Small intestine (tissue), 7 donors: ENCODE results near the gene SENP1. TPM values are rescaled to one million over a fixed set of nuclear protein-coding genes. Genes with fewer than 3 reads are reported as not detected.
A peak's percentile ranks its signal among the peaks of the same experiment; 100 is the strongest.
"Not testable (repeated sequence)": the region's sequence is repeated elsewhere in the genome, so short reads cannot be mapped to it uniquely, and the experiment has no call there.

Experiments
- DNase-seq, 2 donors: peaks; one replicate each; pipeline versions ENCODE4 v3.0.0 to v3.0.0-alpha.2; 2013
- FAIRE-seq: peaks from 2 replicates; lab custom pipeline; 2012; peaks lifted over from hg19 to GRCh38; lab: Jason Lieb, UNC
- H3K27ac ChIP-seq, 3 donors: one replicate each; pipeline ENCODE4 v1.5.1; 2013; ENCODE audit warnings: low read length in 2 of 3, mild to moderate bottlenecking in 2 of 3, control low read depth in 1 of 3, inconsistent platforms in 1 of 3, low read depth in 1 of 3, moderate library complexity in 1 of 3
- H3K27me3 ChIP-seq, 3 donors: one replicate each; pipeline ENCODE4 v1.6.1; 2013; ENCODE audit warnings: low read length in 3 of 3, inconsistent platforms in 1 of 3; ENCODE audit not compliant: control insufficient read depth in 3 of 3, insufficient read depth in 3 of 3
- H3K36me3 ChIP-seq, 3 donors: one replicate each; pipeline ENCODE4 v1.6.1; 2013; ENCODE audit warnings: low read length in 3 of 3, inconsistent platforms in 1 of 3, low read depth in 1 of 3, mild to moderate bottlenecking in 1 of 3, moderate library complexity in 1 of 3; ENCODE audit not compliant: control insufficient read depth in 3 of 3, insufficient read depth in 2 of 3
- H3K4me1 ChIP-seq, 3 donors: one replicate each; pipeline ENCODE4 v1.6.1; 2013; ENCODE audit warnings: low read length in 2 of 3, inconsistent platforms in 1 of 3, low read depth in 1 of 3, mild to moderate bottlenecking in 1 of 3, moderate library complexity in 1 of 3; ENCODE audit not compliant: control insufficient read depth in 3 of 3, insufficient read depth in 2 of 3
- H3K4me3 ChIP-seq, 3 donors: one replicate each; pipeline ENCODE4 v1.5.1; 2013; ENCODE audit warnings: low read length in 3 of 3, control low read depth in 1 of 3, inconsistent platforms in 1 of 3, low read depth in 1 of 3, mild to moderate bottlenecking in 1 of 3, moderate library complexity in 1 of 3
- H3K9me3 ChIP-seq, 2 donors: one replicate each; pipeline ENCODE4 v1.6.1; 2013; ENCODE audit warnings: low read depth in 1 of 2, low read length in 1 of 2; ENCODE audit not compliant: control insufficient read depth in 2 of 2, insufficient read depth in 1 of 2
- WGBS, 3 donors: extraction: QIAGEN DNeasy Blood & Tissue Kit; methylation state at CpG; one replicate each; pipeline ENCODE4 v1.1.7; 2013; 5-methylcytosine and 5-hydroxymethylcytosine counted together
- polyA plus RNA-seq, 4 donors: library from polyadenylated mRNA; stranded (reverse) in 3 of 4; unstranded in 1 of 4; fragments of 200-250 nt in 3 of 4; fragments of 120-200 nt in 1 of 4; gene quantifications; one replicate each; pipeline versions ENCODE4 v1.2.1 to v1.2.3, GENCODE V29; 2013
- donor health status: healthy with polysubstance abuse.
- donor health status: control.
- donor health status: control.
- donor health status: Bipolar disorder and iron deficiency.
- donor health status: healthy.

Gene SENP1
- polyA plus RNA-seq, 4 donors = 2.5 to 11.7 (median 4.1) TPM

DNA sequence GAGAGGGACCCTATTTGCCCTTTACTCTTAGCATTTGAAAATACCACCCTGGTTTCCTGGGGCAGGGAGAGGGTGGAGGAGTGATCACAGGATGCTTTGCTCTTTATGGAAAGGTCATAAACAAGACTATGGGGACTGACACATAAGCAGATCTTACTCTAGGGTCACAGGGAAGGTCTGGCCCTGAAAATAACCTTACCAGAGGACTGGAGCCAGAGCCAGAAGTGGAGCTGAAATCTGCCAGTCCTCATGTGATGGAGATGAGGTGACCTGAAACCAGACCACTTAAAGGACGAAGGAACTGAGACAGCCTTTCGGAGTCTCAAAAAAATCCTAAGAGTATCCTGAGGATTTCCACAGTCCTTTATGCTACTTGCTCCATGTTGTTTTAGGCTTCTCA lies 25.6 kb upstream of the SENP1 start:
- WGBS, 3 donors = 92 to 96% (median 95%) methylated on average over 2 of the region's 2 CpGs
- no peak overlapping the region for H3K27ac ChIP-seq
- H3K36me3 ChIP-seq = peaks cover 11 to 31% (median 11%) of the 10 kb centered on the region in 3 donors
- no peak for DNase-seq
- no peaks in the 10 kb centered on the region for H3K4me1 ChIP-seq
- H3K27me3 ChIP-seq = no peaks in the 10 kb centered on the region
- H3K9me3 ChIP-seq = no peaks in the 10 kb centered on the region
- no peak for FAIRE-seq
- H3K4me3 ChIP-seq = no peak overlapping the region

DNA sequence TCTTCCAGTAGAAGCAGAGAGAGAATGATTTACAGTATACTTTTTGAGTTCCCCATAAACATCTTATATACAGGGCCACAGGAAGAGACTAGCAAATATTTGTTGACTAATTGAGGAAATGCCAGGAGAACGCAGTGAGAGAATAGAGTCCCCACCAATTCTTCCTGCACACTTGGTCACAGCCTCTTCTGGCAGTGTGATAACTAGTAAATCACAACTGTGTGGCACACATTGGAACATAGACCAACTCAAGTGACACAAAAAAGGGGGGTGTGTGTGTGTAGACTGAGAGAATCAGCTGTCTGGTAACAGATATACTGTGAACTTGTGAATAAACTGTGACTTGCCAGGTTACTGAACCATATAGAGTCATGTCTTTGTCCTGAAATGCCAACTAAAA lies 23.5 kb upstream of the SENP1 start:
- H3K9me3 ChIP-seq = no peaks in the 10 kb centered on the region
- DNase-seq (no peak), FAIRE-seq (no peak)
- H3K4me3 ChIP-seq = no peak overlapping the region
- no peaks in the 10 kb centered on the region for H3K27me3 ChIP-seq
- H3K36me3 ChIP-seq = peaks cover 5 to 21% (median 11%) of the 10 kb centered on the region in 3 donors
- no peaks in the 10 kb centered on the region for H3K4me1 ChIP-seq
- H3K27ac ChIP-seq = no peak overlapping the region
- 72 to 92% (median 88%) methylated on average over 1 of the region's 1 CpG for WGBS, 3 donors

DNA sequence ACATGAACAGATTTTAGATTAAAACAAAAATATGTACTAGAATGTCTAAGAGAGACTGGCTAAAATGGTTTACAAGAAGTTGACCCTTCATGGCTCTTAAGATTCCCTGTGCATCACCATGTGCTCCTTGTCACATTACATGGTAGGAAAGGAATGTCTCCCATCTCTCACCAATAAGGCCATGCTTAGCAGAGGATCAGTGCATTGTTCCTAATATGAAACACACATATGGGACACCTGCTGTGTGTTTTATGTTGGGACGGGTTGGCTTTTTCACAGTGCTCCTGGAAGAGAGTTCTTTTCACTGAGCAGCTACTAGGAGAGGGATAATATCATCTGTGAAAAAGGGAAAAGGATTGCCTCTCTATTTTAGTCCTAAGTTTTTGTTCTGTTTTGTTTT lies 22.9 kb upstream of the SENP1 start:
- Histone ChIP-seq H3K27me3 (no peaks in the 10 kb centered on the region), H3K27ac (no peak overlapping the region), H3K4me1 (no peaks in the 10 kb centered on the region), H3K36me3 (peaks cover 7 to 16% (median 11%) of the 10 kb centered on the region in 3 donors), H3K9me3 (no peaks in the 10 kb centered on the region), H3K4me3 (no peak overlapping the region)
- DNase-seq (no peak), FAIRE-seq (no peak)
- WGBS, 3 donors = 92 to 100% (median 97%) methylated on average over 1 of the region's 1 CpG

DNA sequence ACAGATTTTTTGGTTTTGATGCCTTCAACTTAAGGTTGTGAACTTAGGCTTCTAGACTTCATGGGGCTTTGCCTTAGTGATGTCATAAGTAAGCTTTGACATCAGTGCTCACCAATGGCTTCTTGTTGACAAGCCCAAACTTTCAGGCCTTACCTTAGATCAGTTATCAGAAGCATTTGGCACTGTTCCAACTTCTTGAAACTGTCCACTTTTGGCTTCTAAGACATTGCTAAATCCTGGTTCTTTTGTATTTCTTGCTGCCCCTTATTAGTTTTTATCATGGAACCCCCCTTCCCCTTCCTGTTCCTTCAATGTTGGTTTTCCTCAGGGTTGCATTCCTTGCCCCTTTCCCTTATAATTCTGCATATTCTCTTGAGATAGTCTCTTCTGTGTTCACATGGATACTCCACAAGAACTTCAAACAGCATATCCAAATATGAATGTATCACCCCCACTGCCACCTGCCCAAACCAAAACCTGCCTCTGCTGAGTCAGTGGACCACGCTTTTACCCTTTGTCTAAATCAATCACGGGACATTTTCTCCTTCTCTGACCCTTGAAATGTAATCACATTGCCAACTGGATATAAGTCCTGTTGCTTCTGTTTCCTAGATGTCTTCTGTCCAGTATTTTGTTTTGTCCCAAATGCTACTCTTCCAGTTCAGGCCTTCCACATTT lies 21.2 kb upstream of the SENP1 start:
- 92 to 95% (median 92%) methylated on average over 2 of the region's 2 CpGs for WGBS, 3 donors
- H3K4me3 ChIP-seq = no peak overlapping the region
- H3K4me1 ChIP-seq = peaks cover 0 to 2% (median 0%) of the 10 kb centered on the region in 3 donors
- no peak overlapping the region for H3K27ac ChIP-seq
- no peaks in the 10 kb centered on the region for H3K27me3 ChIP-seq
- no peaks in the 10 kb centered on the region for H3K9me3 ChIP-seq
- FAIRE-seq (no peak), DNase-seq (no peak)
- peaks cover 7 to 10% (median 8%) of the 10 kb centered on the region in 3 donors for H3K36me3 ChIP-seq

DNA sequence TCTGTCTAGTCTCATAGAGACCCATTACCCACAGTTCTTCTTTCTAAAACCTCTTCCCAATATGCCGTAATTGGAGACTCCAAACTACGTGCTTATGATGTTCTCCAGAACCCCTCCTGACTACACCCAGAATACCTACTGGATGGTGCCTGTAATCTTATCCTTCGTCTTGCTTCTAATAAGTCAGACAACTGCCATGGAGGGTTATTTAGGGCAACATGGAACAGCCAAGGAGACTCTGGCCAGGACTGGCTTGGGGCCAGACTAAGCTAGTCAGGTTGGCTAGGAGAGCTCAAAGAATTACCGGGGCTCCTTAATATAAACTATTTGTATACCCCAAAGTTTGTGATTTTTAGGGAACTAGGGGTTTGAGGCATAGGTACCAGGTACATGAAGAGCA lies 20.1 kb upstream of the SENP1 start:
- peaks cover 0 to 2% (median 0%) of the 10 kb centered on the region in 3 donors for H3K4me1 ChIP-seq
- H3K27ac ChIP-seq = no peak overlapping the region
- DNase-seq (no peak), FAIRE-seq (no peak)
- WGBS, 3 donors = 86 to 91% (median 91%) methylated on average over 4 of the region's 4 CpGs
- no peaks in the 10 kb centered on the region for H3K27me3 ChIP-seq
- H3K4me3 ChIP-seq = no peak overlapping the region
- peaks cover 2 to 10% (median 6%) of the 10 kb centered on the region in 3 donors for H3K36me3 ChIP-seq
- no peaks in the 10 kb centered on the region for H3K9me3 ChIP-seq

DNA sequence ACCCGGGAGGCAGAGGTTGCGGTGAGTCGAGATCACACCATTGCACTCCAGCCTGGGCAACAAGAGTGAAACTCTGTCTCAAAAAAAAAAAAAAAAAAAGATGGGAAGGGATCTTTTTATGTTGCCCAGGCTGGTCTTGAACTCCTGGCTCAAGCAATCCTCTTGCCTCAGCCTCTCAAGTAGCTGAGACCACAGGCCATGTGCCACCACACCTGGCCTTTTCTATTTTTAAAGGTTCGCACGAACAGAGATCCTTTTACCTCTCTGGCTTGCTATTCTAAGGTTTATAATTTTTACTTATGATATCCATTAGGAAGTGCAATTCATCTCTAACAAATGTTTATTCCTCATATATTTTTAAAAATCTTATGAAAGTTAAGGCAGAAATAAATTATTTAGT lies 19.7 kb upstream of the SENP1 start:
- WGBS, 3 donors = 92 to 98% (median 97%) methylated on average over 2 to 5 of the region's 5 CpGs
- not testable (repeated sequence) for FAIRE-seq

DNA sequence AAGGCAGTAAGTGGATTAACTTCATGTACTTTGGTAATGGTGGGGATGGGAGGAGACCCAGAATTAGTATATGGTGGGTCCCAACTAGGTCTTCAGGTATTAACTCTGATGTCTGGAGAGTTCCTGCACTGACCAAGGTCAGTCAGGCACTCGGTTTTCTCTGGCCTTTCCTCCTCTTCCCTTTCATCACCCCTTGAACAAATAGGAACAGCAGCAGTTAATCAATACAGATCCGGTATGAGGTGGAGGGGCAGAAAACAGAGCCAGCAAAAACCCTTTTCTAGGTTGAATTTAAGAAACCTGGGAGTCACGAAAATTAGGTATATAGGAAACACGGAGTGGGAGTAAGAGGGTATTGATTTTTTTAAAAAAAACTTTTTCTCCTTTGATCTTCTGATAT lies 17.3 kb upstream of the SENP1 start:
- peaks cover 2 to 5% (median 2%) of the 10 kb centered on the region in 3 donors for H3K36me3 ChIP-seq
- DNase-seq (no peak), FAIRE-seq (no peak)
- H3K9me3 ChIP-seq = no peaks in the 10 kb centered on the region
- WGBS, 3 donors = 77 to 85% (median 80%) methylated on average over 4 of the region's 4 CpGs
- no peak overlapping the region for H3K27ac ChIP-seq
- no peak overlapping the region for H3K4me3 ChIP-seq
- peaks cover 0 to 3% (median 2%) of the 10 kb centered on the region in 3 donors for H3K4me1 ChIP-seq
- H3K27me3 ChIP-seq = no peaks in the 10 kb centered on the region

More for the DNA sequence above, 19.7 kb upstream of the SENP1 start:
- H3K36me3 ChIP-seq, H3K9me3 ChIP-seq, H3K27ac ChIP-seq, H3K4me3 ChIP-seq, H3K4me1 ChIP-seq, H3K27me3 ChIP-seq, DNase-seq: not testable (repeated sequence)

DNA sequence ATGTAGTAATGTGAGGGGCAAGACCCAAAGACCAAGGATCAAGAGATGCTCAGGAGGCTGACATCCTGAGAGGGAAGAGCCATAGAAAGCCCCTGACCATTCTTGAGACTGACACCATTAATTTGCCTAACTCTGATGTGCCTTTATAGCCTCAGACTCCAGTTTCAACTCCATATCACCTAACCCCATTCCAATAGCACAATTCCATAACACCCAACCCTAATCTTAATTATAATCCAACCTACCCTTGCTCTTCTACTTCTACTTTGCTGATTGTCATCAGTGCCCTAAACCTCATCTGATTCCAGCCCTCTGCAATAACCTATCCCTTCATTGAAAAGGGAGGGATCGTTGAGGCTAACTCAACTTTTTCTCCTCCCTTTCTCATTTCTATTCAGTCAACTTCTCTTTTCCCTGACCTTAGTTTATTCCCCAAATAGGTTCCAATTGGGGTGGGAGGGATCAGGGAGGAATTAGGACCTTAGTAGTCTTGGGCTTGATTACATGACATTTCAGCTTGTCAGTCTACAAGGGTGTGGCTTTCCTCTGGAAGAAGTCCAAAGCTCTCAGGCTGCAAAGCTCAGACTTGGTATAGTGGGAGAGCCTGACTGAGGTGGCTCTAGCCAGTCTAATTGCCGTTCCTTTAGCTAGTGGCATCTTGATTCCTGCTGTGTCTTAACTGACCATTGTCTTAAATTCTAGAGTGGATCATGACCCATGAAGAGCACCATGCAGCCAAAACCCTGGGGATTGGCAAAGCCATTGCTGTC lies 16.4 kb upstream of the SENP1 start:
- DNase-seq (peak; percentile 44 to 69), FAIRE-seq (no peak)
- Histone ChIP-seq H3K4me1 (peaks cover 0 to 3% (median 2%) of the 10 kb centered on the region in 3 donors), H3K9me3 (no peaks in the 10 kb centered on the region), H3K4me3 (no peak overlapping the region), H3K36me3 (peaks cover 1 to 2% (median 2%) of the 10 kb centered on the region in 3 donors), H3K27me3 (no peaks in the 10 kb centered on the region), H3K27ac (no peak overlapping the region)
- 37 to 74% (median 69%) methylated on average over 2 of the region's 2 CpGs for WGBS, 3 donors
